Raji (cell line): ENCODE measurements around the gene NKAPD1.

Experiments used
- POLR2A ChIP-seq: IDR thresholded peaks from 2 replicates; pipeline ENCODE4 v1.6.1; 2011; ENCODE audit warnings: low read depth, low read length, control low read depth; ENCODE audit not compliant: insufficient read depth

NKAPD1 gene, protein sequence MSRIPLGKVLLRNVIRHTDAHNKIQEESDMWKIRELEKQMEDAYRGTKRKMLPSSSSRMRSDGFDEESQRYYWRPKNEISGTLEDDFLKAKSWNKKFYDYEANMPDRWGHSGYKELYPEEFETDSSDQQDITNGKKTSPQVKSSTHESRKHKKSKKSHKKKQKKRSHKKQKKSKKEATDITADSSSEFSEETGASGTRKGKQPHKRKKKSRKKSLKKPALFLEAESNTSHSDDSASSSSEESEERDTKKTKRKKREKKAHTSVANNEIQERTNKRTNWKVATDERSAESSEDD

DNA sequence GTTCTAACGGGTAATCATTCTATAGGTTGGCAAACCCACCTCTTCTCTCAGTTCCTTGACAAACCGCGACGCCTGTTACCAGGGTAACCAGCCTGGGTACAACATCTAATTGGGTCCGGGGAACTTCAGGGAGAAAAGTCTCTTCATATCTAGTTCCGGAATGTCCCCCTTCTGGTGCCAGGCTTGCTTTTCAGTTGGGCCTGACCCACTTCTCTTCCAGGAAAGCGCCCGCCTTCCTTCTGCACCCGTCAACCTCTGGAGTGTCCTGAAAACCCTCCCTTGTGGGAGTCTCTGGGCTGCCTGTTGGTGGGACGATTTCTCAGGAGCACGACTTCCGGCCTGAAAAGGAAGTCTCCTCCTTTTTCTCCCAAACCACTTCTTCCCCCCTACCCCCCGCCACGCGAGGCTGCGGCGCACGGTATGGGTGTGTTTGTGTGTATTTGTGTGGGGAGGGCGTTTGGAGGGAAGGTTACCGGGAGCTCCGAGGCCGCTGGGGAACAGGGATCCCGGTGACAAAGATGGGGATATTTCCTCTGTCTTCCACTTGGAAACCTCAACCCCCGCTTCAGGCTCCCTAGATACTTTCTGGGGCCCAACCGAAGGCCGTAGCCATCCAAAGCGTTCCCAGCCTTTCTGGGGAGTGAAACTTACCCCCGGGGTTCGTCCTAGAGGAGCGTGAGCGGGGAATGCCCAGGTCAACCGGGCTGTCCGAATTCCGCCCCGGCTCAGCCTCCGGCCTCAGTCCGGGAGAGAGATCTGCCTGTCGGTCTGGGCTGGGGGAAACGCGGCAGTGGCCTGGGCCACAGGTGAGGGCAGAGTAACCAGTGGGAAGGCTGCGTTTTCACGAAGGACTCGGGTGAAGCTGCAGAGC, at the start of gene NKAPD1, which contains the start of gene PIH1D2:
NKAPD1 (plus strand) TSS at position 359 of the 871 bp plus-strand sequence. CDS start 1,276 bp downstream, outside the sequence.
PIH1D2 (minus strand) TSS at position 77 of the 871 bp plus-strand sequence. CDS start 843 bp downstream, outside the sequence.
- TF ChIP-seq POLR2A, result peak; percentile 79

DNA sequence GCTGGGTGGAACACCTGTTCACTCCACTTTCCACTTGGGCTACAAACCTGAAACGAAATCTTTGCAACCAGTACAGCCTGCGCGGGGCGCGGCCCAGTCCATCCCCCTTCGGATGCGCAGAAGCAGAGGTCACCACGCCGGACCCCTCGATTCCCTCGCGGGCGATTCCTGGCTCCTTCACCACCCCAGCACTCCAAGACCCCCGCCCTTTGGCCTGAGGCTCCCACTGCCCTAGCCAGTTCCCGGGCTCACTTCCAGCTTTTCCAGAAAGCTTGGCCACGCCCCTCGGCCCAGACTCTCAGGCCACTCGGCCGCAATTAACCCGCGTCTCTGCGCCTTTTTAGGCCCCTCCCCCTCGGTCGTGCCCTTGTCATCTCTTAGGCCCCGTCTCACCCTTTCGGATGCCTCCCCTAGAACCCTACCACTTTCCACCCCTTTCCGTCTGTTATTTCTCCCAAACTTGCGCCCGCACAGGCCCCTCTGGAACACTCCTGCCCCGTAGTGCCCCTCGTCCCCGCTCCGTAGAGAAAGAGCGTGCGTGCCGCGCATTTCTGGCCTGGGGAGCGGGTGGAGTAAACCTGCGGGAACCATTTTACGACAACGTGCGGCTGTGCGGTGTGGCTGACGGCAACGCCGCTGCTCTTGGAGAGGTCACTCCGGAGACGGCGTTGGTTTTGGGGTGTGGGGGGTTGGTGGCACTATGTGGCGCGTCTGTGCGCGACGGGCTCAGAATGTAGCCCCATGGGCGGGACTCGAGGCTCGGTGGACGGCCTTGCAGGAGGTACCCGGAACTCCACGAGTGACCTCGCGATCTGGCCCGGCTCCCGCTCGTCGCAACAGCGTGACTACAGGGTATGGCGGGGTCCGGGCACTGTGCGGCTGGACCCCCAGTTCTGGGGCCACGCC, 49.1 kb upstream of the NKAPD1 start, which contains the start of gene DLAT:
DLAT (plus strand) TSS at position 636 of the 906 bp plus-strand sequence; CDS start at position 701, 65 bp downstream.
- TF ChIP-seq POLR2A, result peak; percentile 90

DNA sequence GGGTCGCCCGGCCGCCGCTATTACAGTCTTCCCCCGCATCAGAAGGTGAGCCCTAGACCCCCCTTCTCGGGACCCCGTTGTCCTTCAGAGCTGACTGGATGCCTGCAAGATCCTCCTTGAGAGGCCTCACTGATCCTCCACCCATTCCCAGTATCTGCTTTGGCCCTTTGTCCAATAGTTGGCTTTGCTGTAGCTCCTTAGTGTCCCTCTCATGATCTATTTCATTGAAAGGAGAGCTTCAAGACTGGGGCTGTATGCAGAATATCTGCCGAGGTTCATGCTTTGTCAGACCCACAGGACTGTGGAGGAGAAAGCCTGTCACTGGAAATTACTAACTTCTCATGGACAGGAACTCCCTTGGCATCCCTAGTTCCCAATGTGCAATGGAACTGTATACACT, 48.4 kb upstream of the NKAPD1 start:
- TF ChIP-seq POLR2A, result no peak

DNA sequence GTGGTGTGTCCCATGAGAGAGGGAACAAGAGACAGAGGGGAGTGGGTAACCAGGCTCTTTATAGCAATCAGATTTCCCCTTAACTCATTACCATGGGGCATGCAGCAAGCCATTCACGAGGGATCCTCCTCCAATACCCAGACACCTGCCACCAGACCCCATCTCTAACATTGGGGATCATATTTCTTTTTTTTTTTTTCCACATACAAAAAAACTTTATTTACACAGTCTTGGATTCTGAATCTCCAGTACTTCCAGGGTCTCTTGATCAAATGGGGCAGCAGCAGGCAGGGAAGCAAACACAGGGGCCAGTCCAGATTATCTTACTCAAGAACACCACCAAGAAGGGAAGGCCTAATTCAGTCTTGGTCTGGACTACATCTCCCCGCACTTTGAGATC, 44.6 kb upstream of the NKAPD1 start:
- no peak for TF ChIP-seq POLR2A

DNA sequence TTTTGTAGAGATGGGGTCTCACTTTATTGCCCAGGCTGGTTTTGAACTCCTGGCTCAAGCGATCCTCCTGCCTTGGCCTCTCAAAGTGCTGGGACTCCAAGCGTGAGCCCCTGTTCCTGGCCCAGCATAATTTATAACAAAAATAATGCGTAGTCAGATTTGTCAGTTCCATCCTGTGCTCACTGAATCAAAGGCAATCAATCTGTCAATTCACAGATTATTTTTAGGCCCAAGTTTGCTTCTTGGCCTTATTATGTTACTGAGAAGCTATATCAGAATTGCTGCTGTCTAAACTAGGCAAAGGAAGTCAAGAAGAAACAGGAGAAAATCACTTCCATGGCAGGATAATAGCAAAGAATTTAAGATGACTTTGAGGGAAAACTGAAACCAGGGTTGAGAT, 40.2 kb upstream of the NKAPD1 start:
- no peak for TF ChIP-seq POLR2A

DNA sequence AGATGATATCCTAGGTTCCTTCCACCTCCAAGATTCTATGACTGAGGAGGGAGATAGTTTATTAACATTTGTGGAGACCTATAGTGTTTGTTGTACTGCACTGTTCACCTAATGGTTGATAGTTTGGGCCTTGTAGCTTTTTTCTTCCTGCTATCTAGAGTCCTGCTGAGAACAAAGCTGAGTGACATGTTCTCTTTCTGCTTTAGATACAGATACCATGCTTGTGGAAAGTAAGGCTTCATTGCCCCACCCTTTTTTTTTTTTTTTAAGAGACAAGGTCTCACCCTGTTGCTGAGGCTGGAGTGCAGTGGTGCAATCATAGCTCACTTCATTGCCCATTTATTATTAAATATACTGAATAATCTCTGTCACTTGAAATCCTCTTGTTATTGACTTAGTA, 36.6 kb upstream of the NKAPD1 start:
- TF ChIP-seq POLR2A, result no peak

DNA sequence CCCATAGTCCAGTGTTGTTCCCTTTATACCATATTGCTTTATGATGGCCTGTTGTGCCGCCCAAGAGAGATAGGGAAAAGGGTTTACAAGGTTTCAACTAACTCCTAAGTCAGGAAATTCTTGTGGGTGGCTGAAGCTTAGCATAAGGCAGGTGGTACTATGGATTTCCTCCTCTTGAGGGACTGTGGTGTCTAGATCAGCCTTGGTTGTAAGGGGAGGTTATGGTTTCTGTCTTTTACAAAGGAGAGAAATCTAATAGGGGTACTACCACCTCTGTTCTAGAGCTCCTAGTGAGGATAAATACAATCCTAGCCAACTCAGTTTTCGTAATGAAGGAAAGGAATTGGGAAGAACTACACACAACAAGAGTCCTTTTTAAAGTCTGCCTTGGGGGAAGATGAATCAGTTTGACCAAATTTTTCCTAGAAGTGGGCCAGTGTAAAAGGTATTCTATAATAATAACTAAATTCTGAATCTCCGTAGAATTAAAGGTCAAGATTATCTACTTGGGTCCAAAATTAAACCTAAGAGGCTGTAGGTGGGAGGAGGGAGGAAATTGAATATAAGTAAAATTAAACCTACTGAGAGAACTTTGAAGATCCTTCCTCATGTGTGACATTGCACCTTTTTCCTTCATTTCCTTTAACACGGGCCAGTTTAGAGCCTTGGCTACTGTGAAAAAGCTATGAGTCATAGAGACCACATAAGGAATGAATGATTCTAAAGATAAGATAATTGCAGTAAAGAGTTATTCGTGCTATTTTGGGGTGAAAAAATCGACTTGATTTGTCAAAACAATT, 31.7 kb upstream of the NKAPD1 start:
- no peak for TF ChIP-seq POLR2A

DNA sequence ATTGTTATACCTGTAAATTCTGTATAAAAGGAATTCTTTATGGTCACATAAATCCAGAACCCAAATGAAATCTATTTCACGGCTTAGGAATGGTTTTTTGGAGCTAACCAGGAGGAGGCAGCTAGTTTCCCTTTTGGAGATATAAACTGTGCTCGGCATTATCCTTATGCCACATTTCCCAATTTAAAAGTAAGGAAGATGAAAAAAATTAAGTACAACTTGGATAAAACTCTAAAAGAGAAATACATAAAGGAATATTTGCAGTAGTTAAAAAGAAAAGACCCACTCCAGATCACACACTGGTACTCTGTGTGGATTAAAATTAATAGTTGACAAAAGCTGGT, 31.2 kb upstream of the NKAPD1 start:
- no peak for TF ChIP-seq POLR2A

DNA sequence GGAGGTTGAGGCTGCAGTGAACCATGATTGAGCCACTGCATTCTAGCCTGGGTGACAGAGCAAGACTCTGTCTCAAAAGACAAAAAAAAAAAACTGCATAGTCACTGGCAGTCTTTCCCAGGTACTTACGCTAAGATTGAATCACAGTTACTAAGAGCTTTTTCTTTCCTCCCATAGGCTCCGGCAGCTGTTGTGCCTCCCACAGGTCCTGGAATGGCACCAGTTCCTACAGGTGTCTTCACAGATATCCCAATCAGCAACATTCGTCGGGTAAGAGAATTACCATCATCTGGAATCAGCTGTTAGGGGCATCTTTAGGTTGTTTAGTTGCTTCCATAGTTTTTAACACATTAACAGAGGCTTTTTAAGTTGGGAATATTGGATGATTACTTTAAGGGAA, 29.1 kb upstream of the NKAPD1 start:
- TF ChIP-seq POLR2A, result no peak

DNA sequence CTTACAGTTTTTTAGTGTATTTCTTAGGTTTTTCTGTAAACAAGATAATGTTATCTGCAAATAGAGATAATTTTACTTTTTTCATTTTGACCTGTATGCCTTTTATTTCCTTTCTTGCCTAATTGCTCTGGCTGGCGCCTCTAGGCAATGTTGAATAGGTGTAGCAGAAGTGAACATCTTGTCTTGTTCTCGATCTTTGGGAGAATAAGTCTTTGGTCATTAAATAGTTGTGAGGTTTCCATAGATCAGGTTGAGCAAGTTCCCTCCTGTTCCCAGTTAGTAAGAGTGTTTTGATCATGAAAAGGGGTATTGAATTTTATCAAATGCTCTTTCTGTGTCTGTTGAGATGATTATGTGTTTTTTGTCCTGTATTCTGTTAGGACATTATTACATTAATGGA, 24.3 kb upstream of the NKAPD1 start:
- no peak for TF ChIP-seq POLR2A

DNA sequence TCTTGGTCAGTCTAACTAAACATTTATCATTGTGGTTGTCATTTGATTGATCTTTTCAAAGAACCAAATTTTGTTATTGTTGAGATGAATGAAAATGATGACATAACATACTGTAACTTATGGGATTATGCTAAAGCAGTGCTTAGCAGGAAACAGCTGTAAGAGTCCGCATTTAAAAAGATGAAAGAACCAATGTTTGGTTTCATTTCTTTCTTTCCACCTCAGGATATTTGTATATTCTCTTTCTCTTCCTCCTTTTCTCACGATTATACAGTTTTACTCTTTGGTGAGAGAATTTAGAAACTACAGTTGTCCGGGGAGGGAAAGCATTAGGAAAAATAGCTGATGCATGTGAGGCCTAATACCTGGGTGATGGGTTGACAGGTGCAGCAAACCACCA, 23.4 kb upstream of the NKAPD1 start:
- no peak for TF ChIP-seq POLR2A

DNA sequence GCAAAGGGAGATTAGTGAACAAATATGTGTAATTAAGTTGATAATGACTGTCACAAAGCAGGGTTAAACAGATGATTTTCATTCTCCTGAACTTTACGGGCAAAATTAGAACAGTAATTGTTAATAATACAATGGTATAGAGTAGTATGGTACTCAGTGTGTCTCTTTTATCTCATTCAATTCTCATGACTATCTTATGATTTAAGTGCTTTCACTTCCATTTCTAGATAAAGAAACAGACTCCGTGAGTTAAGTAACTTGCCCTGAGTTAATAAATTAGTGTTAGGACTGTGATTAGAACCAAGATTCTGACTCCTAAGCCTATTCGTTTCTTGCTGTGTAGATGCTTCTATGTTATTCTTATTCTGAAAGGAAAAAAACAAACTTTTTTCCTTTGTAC, 22.3 kb upstream of the NKAPD1 start:
- no peak for TF ChIP-seq POLR2A

DNA sequence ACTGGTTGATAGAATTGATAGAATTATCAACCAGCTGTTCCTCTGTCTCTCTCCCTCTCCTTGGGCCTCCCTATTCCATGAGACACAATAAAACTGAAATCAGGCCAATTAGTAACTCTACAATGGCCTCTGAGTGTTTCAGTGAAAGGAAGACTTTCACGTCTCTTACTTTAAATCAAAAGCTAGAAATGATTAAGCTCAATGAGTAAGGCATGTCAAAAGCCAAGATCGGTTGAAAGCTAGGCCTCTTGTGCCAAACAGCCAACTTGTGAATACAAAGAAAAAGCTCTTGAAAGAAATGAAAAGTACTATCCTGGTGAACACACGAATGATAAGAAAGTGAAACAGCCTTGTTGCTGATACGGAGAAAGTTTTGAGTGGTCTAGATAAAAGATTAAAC, 16.9 kb upstream of the NKAPD1 start:
- TF ChIP-seq POLR2A, result no peak

DNA sequence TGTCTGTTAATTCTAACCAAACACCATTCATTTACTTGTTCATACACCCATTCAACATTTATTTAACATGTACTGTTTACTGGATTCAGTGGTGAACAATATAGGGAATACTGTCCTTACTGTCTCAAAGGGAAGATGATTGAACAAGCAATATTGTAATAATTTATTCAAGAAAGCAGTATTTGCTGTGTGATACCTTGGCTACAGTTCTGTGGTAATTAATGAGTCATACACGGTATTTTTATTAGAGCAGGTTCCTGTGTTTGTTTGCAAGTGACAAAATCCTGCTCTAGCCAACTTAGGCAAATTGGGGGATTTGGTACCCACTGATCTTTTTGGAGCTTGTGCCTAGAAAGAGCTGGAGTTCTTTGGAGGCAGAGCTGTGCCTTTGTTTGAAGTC, 16.0 kb upstream of the NKAPD1 start:
- no peak for TF ChIP-seq POLR2A
